ENCODE measurements around the gene STK32A.
A peak's percentile ranks its signal among the peaks of the same experiment; 100 is the strongest.

STK32A gene

DNA sequence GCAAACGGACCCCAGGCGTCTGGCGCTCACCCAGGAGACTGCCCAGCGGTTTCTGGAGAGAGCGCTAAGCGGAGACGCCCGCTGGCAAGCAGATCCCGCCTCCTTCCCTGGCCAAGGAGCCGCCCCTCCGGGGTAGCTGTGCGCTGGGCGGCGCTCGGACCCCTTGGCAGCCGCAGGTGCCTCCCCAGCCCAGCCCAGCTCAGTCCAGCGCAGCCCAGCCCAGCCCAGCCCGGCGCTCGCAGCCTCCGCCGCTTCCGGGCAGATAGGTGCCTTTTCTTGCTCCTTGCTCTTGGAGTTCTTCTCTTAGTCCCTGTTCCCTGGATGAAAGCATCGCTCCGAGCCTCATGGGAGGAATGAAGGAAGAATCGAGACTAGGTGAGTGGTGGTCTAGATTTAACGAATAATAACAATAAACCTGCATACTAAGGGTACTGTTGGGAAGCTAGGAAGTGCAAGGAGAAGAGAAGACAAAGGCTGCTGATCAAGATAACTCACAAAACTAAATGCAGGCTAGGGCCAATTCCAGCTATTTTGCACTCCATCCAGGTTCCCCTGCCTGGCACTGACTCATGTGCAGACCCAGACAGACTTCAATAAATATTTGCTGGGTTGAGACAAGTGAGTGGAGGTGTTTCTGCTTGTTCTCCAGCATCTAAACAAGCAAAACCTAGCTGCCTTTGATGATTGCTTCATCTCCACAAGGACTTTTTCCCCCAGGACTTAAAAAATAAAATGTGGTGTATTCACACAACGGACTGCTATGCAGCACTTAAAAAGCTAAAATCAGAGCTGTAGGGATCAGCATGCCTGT, at the start of gene STK32A:
Gene STK32A, plus strand, starts transcription at position 202 of the 811 bp plus-strand sequence. CDS start 4,609 bp downstream, outside the sequence.
- TF ChIP-seq, protein P1, sequence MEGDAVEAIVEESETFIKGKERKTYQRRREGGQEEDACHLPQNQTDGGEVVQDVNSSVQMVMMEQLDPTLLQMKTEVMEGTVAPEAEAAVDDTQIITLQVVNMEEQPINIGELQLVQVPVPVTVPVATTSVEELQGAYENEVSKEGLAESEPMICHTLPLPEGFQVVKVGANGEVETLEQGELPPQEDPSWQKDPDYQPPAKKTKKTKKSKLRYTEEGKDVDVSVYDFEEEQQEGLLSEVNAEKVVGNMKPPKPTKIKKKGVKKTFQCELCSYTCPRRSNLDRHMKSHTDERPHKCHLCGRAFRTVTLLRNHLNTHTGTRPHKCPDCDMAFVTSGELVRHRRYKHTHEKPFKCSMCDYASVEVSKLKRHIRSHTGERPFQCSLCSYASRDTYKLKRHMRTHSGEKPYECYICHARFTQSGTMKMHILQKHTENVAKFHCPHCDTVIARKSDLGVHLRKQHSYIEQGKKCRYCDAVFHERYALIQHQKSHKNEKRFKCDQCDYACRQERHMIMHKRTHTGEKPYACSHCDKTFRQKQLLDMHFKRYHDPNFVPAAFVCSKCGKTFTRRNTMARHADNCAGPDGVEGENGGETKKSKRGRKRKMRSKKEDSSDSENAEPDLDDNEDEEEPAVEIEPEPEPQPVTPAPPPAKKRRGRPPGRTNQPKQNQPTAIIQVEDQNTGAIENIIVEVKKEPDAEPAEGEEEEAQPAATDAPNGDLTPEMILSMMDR (IDR thresholded peaks at IDR 0.05): no peak

DNA sequence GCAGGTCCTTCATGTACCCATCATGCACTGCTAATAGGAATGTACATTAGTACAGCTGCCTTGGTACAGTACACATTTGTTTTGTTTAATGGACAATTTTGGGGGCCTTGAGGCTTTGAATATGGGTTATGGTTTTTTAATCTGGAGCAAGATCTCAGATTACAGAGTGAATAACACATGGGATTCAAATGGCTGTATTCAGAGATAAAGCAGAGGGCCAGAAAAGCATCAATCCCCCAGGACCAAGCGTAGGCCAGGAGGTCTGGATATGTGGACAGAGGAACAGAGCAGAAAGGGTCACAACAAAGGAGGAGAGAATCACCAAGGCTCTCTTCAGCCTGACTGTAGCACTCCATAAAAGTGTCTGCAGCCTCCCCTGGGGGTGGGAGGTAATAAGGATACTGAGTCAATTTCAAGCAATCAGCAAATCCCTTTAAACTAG, 47.7 kb upstream of the STK32A start:
- TF ChIP-seq, protein P1 (IDR thresholded peaks at IDR 0.05): no peak

DNA sequence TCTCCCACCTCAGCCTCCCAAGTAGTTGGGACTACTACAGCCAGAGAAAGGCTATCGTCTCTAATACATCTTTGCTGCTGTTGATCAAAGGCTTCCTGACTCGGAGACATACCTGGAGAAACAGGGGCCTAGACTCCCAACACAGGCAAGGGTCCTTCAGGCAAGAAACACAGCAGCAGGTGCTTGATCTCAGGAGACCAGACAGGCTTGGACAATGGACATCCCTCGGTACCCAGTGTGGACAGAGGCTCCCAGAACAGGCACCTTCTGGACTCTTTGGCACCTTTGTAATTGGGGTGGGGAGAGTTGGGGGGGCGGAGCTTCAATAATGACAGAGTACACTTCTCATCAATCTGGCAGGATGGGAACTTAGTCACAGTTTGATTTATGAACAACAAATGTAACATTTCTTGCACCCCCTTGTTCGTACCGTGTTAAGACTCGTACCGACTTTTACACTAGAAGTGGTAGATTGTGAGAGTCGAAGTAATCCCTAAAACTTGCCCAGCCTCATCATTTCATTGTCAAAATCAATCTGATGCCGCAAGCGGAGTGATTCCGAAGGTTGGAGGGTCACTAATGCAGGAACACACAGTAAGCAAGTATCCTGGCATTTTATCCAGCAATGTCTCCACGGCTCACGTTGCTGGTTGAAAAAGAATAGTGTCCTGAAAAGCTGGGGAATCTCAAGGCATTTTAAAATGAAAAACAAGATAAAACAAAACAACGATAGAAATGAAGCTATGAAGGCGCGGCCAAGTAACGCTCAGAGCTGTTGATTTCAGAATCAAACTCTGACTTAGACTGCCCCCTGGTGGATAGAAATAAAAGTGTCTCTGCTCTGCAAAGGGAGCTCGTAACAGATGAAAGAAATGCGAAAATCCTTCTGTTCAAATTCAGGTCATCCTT, 46.4 kb upstream of the STK32A start:
- TF ChIP-seq, protein P1 (IDR thresholded peaks at IDR 0.05): peak; percentile 87

DNA sequence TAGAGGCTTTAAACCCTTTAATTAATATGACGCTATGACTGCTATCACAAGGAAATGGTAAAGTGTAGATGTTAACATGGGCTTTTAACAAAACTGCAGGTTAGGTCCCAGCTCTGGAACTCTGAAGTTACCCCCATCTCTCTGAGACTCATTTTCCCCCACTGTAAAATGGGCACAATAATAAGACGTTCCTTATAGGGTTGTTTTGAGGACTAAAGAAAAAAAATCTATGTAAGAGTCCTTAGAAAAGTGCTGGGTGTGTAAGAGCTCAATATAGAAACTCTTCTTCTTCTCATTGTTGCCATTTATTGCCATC, 45.8 kb upstream of the STK32A start:
- TF ChIP-seq, protein P1 (IDR thresholded peaks at IDR 0.05): no peak

DNA sequence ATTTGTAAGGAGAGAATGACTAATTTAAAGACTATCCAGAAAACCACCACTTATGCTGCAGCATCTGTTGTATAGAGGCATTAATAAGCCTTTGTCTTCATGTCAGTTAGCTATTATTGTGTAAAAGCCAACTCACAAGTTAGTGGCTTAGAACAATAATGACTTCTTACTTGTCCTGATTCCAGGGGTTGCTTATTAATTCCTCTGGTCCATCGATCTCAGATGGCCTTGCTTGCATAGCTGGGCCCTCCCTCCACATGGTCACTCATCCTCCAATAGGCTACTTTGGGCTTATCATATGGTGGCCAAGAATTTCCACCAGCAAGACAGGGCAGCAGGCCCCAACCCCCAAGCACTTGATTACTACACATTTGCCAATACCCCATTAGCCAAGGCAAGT, 44.5 kb upstream of the STK32A start:
- TF ChIP-seq, protein P1 (IDR thresholded peaks at IDR 0.05): no peak

DNA sequence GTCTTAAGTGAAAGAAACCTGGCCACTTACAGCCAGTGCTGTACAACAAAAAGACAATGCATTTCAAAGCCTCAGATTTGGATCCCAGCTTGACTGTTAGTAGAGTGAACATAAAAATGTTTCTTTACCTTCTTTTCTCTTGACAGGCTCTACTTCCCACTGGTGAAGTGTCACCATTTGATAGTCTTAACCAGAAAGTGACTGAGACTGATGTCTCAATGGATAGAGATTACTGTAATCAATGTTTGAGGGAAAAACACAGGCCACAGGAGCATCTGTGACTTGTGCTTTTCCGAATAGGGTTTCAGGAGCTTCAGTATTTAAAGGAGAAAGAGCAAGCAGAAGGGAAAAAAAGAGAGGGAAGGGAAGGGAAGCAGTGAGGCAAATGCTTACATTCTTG, 41.7 kb upstream of the STK32A start:
- TF ChIP-seq, protein P1 (IDR thresholded peaks at IDR 0.05): no peak

DNA sequence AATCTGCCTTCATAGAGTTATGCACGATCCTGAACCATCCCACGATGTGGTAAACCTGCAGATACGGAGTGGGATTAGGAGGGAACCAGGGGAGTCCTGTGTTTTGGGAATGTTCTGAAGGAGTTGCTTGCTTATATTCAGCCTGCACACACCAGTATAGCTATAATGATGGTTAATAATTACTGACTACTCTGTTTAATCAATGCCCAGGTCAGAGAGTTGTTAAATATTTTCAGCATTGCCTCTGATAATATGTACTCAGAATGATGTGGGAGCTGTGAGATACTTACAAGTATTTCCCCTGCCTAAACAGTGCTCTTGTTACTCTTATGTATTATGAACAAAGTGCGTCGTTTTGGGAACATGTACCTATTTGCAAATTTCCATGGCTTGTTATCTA, 34.8 kb upstream of the STK32A start:
- TF ChIP-seq, protein P1 (IDR thresholded peaks at IDR 0.05): no peak
